HFFc6 (cell line): Measurements from ENCODE around the gene LAG3. TPM values are rescaled to one million over a fixed set of nuclear protein-coding genes. Genes with fewer than 3 reads are reported as not detected.

Source experiments
- DNase-seq: peaks from one replicate; pipeline ENCODE4 v3.0.0-alpha.2; 2018
- H3K27ac Mint-ChIP-seq: 2 replicates; pipeline ENCODE4 v1.8.0; 2020; ENCODE audit warnings: mild to moderate bottlenecking, mixed read lengths
- H3K27me3 Mint-ChIP-seq: 2 replicates; pipeline ENCODE4 v1.8.0; 2021; ENCODE audit warnings: mild to moderate bottlenecking, moderate library complexity, mixed read lengths; ENCODE audit not compliant: insufficient read depth
- H3K36me3 Mint-ChIP-seq: 2 replicates; pipeline ENCODE4 v1.8.0; 2021; ENCODE audit warnings: low read depth, mixed read lengths
- H3K4me1 Mint-ChIP-seq: 2 replicates; pipeline ENCODE4 v1.8.0; 2020; ENCODE audit warnings: low read depth, mixed read lengths
- H3K4me3 Mint-ChIP-seq: 2 replicates; pipeline ENCODE4 v1.8.0; 2020; ENCODE audit warnings: mild to moderate bottlenecking, moderate library complexity, mixed read lengths
- H3K9me3 Mint-ChIP-seq: 2 replicates; pipeline ENCODE4 v1.8.0; 2020; ENCODE audit warnings: mild to moderate bottlenecking, mixed read lengths
- CTCF ChIP-seq: fragments of 200-600 bp; sonication (generic); IDR thresholded peaks from 2 replicates; pipeline ENCODE4 v1.5.0; 2021; ENCODE audit warnings: antibody characterized with exemption, mild to moderate bottlenecking
- total RNA-seq, 6 experiments: library from RNA; stranded (reverse); fragmentation: NEBNext Ultra II Directional; extraction: Animal tissue kit (Norgen Biotek cat#: 25700); gene quantifications; 2 replicates in 1 of 6; 3 replicates in 5 of 6; pipeline ENCODE4 v1.2.3, GENCODE V29; 2021

Gene LAG3
- total RNA-seq, 6 experiments from 2014 or later: 0.15 to 0.64 (median 0.50) TPM

- Mint-ChIP-seq H3K36me3 (peaks cover 5% of the 10 kb centered on the region), H3K27me3 (peaks cover 9% of the 10 kb centered on the region), H3K4me1 (peaks cover 29% of the 10 kb centered on the region)
These were observed 1.2 kb upstream of the LAG3 start for GRCh38 chr12:6771091-6771495.

GRCh38 chr12:6771509-6772330 is 600 bp upstream of the LAG3 start:
- no peak for TF ChIP-seq CTCF
- Mint-ChIP-seq H3K36me3 (peaks cover 5% of the 10 kb centered on the region), H3K27ac (no peak overlapping the region), H3K4me3 (no peak overlapping the region), H3K9me3 (no peaks in the 10 kb centered on the region), H3K27me3 (peaks cover 9% of the 10 kb centered on the region), H3K4me1 (peaks cover 29% of the 10 kb centered on the region)
- DNase-seq: no peak

More at GRCh38 chr12:6771091-6771495, 1.2 kb upstream of the LAG3 start:
- DNase-seq: no peak
- no peaks in the 10 kb centered on the region for H3K9me3 Mint-ChIP-seq
- no peak overlapping the region; the same call in 1 of the 2 replicates for H3K27ac Mint-ChIP-seq
- TF ChIP-seq CTCF: no peak
- H3K4me3 Mint-ChIP-seq: no peak overlapping the region

GRCh38 chr12:6772726-6773589 is 638 bp downstream of the LAG3 start:
- H3K36me3 Mint-ChIP-seq: no peaks in the 10 kb centered on the region; the same call in 1 of the 2 replicates
- H3K27me3 Mint-ChIP-seq: peaks cover 12% of the 10 kb centered on the region
- H3K9me3 Mint-ChIP-seq: no peaks in the 10 kb centered on the region
- no peak for TF ChIP-seq CTCF
- DNase-seq: no peak
- H3K4me3 Mint-ChIP-seq: no peak overlapping the region
- H3K27ac Mint-ChIP-seq: no peak overlapping the region
- peaks cover 26% of the 10 kb centered on the region for H3K4me1 Mint-ChIP-seq

- Mint-ChIP-seq H3K27me3 (peaks cover 8% of the 10 kb centered on the region), H3K27ac (no peak overlapping the region), H3K36me3 (no peaks in the 10 kb centered on the region), H3K4me1 (peaks cover 26% of the 10 kb centered on the region), H3K4me3 (no peak overlapping the region), H3K9me3 (no peaks in the 10 kb centered on the region)
- TF ChIP-seq CTCF: no peak
- DNase-seq: no peak
These were observed 1.5 kb downstream of the LAG3 start for GRCh38 chr12:6773590-6774351.

GRCh38 chr12:6774499-6775062 is 2.3 kb downstream of the LAG3 start:
- Mint-ChIP-seq H3K4me3 (no peak overlapping the region), H3K27ac (no peak overlapping the region), H3K36me3 (no peaks in the 10 kb centered on the region), H3K27me3 (peaks cover 8% of the 10 kb centered on the region), H3K4me1 (peaks cover 24% of the 10 kb centered on the region), H3K9me3 (no peaks in the 10 kb centered on the region)
- no peak for DNase-seq
- no peak for TF ChIP-seq CTCF
